ENCODE results near the gene UTF1.

DNA sequence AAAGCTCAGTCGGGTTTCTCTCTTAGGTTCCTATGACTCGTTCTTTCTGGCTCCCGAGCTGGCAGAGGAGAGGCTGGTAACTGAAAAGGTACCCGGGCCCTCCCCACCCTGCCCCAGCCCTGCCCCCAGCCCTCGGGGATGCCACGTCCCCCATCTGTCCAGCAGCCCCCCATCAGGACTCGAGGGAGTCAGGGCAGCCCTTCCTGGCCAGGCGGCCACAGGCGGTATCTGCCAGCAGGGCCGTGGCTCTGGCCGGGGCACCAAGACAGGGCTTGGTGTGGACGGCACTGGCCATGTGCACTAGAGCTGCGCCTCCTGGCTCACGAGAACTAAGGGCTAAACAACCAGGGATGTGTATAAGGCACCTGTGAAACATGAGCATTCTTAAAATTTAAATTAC, 40.3 kb upstream of the UTF1 start:
- TF ChIP-seq POLR2AphosphoS5 (IDR thresholded peaks at IDR 0.05; ENCODE audit: low read depth) = no peak
- no peak for TF ChIP-seq ZNF331 (CRISPR knock-in tag; IDR thresholded peaks at IDR 0.05; ENCODE audit: low read depth)
- TF ChIP-seq, protein P1, sequence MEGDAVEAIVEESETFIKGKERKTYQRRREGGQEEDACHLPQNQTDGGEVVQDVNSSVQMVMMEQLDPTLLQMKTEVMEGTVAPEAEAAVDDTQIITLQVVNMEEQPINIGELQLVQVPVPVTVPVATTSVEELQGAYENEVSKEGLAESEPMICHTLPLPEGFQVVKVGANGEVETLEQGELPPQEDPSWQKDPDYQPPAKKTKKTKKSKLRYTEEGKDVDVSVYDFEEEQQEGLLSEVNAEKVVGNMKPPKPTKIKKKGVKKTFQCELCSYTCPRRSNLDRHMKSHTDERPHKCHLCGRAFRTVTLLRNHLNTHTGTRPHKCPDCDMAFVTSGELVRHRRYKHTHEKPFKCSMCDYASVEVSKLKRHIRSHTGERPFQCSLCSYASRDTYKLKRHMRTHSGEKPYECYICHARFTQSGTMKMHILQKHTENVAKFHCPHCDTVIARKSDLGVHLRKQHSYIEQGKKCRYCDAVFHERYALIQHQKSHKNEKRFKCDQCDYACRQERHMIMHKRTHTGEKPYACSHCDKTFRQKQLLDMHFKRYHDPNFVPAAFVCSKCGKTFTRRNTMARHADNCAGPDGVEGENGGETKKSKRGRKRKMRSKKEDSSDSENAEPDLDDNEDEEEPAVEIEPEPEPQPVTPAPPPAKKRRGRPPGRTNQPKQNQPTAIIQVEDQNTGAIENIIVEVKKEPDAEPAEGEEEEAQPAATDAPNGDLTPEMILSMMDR (conservative IDR thresholded peaks at IDR 0.05; ENCODE audit: low read depth in 2 of 2) = no peak
- no peak for TF ChIP-seq EZH2 (IDR thresholded peaks at IDR 0.05; ENCODE audit: low read depth, unreplicated experiment)
- no peak for TF ChIP-seq CREB1 (CRISPR knock-in tag; IDR thresholded peaks at IDR 0.05; ENCODE audit: low read depth)
- TF ChIP-seq, protein P2, sequence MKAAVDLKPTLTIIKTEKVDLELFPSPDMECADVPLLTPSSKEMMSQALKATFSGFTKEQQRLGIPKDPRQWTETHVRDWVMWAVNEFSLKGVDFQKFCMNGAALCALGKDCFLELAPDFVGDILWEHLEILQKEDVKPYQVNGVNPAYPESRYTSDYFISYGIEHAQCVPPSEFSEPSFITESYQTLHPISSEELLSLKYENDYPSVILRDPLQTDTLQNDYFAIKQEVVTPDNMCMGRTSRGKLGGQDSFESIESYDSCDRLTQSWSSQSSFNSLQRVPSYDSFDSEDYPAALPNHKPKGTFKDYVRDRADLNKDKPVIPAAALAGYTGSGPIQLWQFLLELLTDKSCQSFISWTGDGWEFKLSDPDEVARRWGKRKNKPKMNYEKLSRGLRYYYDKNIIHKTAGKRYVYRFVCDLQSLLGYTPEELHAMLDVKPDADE (IDR thresholded peaks at IDR 0.05) = no peak
- TF ChIP-seq, protein P3, sequence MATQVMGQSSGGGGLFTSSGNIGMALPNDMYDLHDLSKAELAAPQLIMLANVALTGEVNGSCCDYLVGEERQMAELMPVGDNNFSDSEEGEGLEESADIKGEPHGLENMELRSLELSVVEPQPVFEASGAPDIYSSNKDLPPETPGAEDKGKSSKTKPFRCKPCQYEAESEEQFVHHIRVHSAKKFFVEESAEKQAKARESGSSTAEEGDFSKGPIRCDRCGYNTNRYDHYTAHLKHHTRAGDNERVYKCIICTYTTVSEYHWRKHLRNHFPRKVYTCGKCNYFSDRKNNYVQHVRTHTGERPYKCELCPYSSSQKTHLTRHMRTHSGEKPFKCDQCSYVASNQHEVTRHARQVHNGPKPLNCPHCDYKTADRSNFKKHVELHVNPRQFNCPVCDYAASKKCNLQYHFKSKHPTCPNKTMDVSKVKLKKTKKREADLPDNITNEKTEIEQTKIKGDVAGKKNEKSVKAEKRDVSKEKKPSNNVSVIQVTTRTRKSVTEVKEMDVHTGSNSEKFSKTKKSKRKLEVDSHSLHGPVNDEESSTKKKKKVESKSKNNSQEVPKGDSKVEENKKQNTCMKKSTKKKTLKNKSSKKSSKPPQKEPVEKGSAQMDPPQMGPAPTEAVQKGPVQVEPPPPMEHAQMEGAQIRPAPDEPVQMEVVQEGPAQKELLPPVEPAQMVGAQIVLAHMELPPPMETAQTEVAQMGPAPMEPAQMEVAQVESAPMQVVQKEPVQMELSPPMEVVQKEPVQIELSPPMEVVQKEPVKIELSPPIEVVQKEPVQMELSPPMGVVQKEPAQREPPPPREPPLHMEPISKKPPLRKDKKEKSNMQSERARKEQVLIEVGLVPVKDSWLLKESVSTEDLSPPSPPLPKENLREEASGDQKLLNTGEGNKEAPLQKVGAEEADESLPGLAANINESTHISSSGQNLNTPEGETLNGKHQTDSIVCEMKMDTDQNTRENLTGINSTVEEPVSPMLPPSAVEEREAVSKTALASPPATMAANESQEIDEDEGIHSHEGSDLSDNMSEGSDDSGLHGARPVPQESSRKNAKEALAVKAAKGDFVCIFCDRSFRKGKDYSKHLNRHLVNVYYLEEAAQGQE (IDR thresholded peaks at IDR 0.05; ENCODE audit: unreplicated experiment) = no peak
- no peak for TF ChIP-seq EZH2phosphoT487 (IDR thresholded peaks at IDR 0.05; ENCODE audit: unreplicated experiment)
- no peak for TF ChIP-seq STAT1 (IDR thresholded peaks at IDR 0.05; ENCODE audit: unreplicated experiment)
- no peak for TF ChIP-seq ZNF114 (CRISPR knock-in tag; IDR thresholded peaks at IDR 0.05)
- TF ChIP-seq JUNB (IDR thresholded peaks at IDR 0.05; ENCODE audit: unreplicated experiment) = no peak
- TF ChIP-seq NANOG (IDR thresholded peaks at IDR 0.05; ENCODE audit: borderline replicate concordance) = no peak
- TF ChIP-seq, protein P4, sequence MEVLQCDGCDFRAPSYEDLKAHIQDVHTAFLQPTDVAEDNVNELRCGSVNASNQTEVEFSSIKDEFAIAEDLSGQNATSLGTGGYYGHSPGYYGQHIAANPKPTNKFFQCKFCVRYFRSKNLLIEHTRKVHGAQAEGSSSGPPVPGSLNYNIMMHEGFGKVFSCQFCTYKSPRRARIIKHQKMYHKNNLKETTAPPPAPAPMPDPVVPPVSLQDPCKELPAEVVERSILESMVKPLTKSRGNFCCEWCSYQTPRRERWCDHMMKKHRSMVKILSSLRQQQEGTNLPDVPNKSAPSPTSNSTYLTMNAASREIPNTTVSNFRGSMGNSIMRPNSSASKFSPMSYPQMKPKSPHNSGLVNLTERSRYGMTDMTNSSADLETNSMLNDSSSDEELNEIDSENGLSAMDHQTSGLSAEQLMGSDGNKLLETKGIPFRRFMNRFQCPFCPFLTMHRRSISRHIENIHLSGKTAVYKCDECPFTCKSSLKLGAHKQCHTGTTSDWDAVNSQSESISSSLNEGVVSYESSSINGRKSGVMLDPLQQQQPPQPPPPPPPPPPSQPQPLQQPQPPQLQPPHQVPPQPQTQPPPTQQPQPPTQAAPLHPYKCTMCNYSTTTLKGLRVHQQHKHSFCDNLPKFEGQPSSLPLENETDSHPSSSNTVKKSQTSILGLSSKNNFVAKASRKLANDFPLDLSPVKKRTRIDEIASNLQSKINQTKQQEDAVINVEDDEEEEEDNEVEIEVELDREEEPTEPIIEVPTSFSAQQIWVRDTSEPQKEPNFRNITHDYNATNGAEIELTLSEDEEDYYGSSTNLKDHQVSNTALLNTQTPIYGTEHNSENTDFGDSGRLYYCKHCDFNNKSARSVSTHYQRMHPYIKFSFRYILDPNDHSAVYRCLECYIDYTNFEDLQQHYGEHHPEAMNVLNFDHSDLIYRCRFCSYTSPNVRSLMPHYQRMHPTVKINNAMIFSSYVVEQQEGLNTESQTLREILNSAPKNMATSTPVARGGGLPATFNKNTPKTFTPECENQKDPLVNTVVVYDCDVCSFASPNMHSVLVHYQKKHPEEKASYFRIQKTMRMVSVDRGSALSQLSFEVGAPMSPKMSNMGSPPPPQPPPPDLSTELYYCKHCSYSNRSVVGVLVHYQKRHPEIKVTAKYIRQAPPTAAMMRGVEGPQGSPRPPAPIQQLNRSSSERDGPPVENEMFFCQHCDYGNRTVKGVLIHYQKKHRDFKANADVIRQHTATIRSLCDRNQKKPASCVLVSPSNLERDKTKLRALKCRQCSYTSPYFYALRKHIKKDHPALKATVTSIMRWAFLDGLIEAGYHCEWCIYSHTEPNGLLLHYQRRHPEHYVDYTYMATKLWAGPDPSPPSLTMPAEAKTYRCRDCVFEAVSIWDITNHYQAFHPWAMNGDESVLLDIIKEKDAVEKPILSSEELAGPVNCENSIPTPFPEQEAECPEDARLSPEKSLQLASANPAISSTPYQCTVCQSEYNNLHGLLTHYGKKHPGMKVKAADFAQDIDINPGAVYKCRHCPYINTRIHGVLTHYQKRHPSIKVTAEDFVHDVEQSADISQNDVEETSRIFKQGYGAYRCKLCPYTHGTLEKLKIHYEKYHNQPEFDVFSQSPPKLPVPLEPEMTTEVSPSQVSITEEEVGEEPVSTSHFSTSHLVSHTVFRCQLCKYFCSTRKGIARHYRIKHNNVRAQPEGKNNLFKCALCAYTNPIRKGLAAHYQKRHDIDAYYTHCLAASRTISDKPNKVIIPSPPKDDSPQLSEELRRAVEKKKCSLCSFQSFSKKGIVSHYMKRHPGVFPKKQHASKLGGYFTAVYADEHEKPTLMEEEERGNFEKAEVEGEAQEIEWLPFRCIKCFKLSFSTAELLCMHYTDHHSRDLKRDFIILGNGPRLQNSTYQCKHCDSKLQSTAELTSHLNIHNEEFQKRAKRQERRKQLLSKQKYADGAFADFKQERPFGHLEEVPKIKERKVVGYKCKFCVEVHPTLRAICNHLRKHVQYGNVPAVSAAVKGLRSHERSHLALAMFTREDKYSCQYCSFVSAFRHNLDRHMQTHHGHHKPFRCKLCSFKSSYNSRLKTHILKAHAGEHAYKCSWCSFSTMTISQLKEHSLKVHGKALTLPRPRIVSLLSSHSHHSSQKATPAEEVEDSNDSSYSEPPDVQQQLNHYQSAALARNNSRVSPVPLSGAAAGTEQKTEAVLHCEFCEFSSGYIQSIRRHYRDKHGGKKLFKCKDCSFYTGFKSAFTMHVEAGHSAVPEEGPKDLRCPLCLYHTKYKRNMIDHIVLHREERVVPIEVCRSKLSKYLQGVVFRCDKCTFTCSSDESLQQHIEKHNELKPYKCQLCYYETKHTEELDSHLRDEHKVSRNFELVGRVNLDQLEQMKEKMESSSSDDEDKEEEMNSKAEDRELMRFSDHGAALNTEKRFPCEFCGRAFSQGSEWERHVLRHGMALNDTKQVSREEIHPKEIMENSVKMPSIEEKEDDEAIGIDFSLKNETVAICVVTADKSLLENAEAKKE (CRISPR knock-in tag; IDR thresholded peaks at IDR 0.05) = no peak

All from GM23338 (cell line).